Spleen (tissue), 7 donors: ENCODE data around the gene DAAM2.

Source experiments
- POLR2A ChIP-seq, 3 donors: fragments of 450-650 bp; IDR thresholded peaks; one replicate each; pipeline ENCODE4 v1.5.1; 2017; ENCODE audit warnings: antibody characterized with exemption in 3 of 3, mild to moderate bottlenecking in 1 of 3
- POLR2AphosphoS5 ChIP-seq, 3 donors: sonication (generic); formaldehyde crosslinking; IDR thresholded peaks; one replicate each; pipeline ENCODE4 v1.5.1; 2017; ENCODE audit warnings: antibody characterized with exemption in 3 of 3
- TF ChIP-seq, protein P1 (sequence below), 11 experiments: fragments of 200-600 bp in 7 of 11; fragments of 450-650 bp in 4 of 11; sonication (generic) in 4 of 11; IDR thresholded peaks in 8 of 11; conservative IDR thresholded peaks in 3 of 11; 1 replicate in 7 of 11; 2 replicates in 4 of 11; pipeline versions ENCODE4 v1.4.0 to v1.8.0; 2016 to 2021; ENCODE audit warnings: antibody characterized with exemption in 11 of 11, inconsistent platforms in 4 of 11, mild to moderate bottlenecking in 1 of 11
- donor health status: DM: no; HTN: no; CAD: no; lungs with moderate emphysema.
- donor health status: DM: no; HTN: no; CAD: no.
- donor health status: DM: no; HTN: no; CAD: no.

DNA sequence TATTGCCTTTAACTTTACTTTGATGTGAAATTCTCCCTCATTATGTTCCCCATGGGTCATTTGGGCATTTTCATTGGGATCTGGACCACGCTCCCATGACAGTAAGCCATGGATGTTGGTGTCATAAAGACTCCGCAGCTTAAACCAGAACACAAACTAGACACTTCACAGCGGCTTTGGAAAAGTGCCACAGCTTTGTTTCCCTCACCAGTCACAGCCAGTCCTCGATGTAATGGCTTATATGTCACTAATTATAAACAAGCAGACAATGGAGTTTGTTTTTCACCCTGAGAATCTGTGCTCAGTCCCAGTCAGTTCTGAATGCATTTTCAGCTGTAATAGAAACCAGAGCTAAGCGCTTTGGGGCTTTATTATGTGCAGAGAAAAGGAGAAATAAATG is 23.2 kb upstream of the DAAM2 start:
- TF ChIP-seq, protein P1, sequence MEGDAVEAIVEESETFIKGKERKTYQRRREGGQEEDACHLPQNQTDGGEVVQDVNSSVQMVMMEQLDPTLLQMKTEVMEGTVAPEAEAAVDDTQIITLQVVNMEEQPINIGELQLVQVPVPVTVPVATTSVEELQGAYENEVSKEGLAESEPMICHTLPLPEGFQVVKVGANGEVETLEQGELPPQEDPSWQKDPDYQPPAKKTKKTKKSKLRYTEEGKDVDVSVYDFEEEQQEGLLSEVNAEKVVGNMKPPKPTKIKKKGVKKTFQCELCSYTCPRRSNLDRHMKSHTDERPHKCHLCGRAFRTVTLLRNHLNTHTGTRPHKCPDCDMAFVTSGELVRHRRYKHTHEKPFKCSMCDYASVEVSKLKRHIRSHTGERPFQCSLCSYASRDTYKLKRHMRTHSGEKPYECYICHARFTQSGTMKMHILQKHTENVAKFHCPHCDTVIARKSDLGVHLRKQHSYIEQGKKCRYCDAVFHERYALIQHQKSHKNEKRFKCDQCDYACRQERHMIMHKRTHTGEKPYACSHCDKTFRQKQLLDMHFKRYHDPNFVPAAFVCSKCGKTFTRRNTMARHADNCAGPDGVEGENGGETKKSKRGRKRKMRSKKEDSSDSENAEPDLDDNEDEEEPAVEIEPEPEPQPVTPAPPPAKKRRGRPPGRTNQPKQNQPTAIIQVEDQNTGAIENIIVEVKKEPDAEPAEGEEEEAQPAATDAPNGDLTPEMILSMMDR (IDR thresholded peaks at IDR 0.05 in 8 of 11, conservative IDR thresholded peaks at IDR 0.05 in 3 of 11), result no peak
- TF ChIP-seq POLR2AphosphoS5 (IDR thresholded peaks at IDR 0.05) (no peak), POLR2A (IDR thresholded peaks at IDR 0.05) (no peak)
